ENCODE data around the gene DCAF6. TPM values are rescaled to one million over a fixed set of nuclear protein-coding genes. Genes with fewer than 3 reads are reported as not detected.

The DCAF6 gene
- total RNA-seq, 1 experiment from 2014 or later: 41.9 TPM

DNA sequence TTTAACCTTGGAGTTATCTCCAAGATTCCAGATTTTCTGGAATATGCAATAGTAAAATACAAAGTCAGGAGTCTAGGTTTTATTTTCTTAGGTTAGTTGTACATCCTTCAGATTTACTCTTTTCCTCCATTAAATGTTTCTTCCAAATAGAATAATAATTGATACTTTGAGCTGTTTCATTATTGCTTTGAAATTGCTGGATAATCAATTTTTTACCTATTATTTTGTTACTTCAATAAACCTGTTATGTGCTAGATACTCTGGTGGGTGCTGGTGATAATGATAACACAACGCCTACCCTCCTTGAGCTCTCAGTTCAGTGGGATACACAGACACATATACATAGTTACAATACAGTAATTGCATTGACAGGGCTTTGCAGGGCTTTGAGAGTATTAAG lies 120.9 kb downstream of the DCAF6 start:
- intact Hi-C loops (cut with micrococcal nuclease; ENCODE audit: unreplicated experiment): no loop called here
- H3K9me3 Mint-ChIP-seq (ENCODE audit: unreplicated experiment): no peaks in the 10 kb centered on the region
- POLR2A ChIA-PET: no interaction called here
- peaks cover 5% of the 10 kb centered on the region; the same call in 1 of the 2 replicates for H3K4me1 ChIP-seq
- H3K4me3 ChIP-seq (ENCODE audit: low read depth, low read length): no peak overlapping the region
- peaks cover 24% of the 10 kb centered on the region for H3K36me3 Mint-ChIP-seq (ENCODE audit: insufficient read depth, unreplicated experiment)
- no peaks in the 10 kb centered on the region for H3K9me3 ChIP-seq
- BruUV-seq (replicated peaks): no TSS peak
- CTCF ChIA-PET: no interaction called here
- no peaks in the 10 kb centered on the region for H3K4me1 Mint-ChIP-seq (ENCODE audit: low read depth, unreplicated experiment)
- DNase-seq: no peak
- H3K27ac Mint-ChIP-seq (ENCODE audit: unreplicated experiment): no peak overlapping the region
- no peaks in the 10 kb centered on the region for H3K27me3 Mint-ChIP-seq (ENCODE audit: insufficient read depth, unreplicated experiment)
- H3K36me3 ChIP-seq (ENCODE audit: control insufficient read depth, insufficient read depth, low read length): no peaks in the 10 kb centered on the region; the same call in 1 of the 2 replicates
- TF ChIP-seq, protein P1, sequence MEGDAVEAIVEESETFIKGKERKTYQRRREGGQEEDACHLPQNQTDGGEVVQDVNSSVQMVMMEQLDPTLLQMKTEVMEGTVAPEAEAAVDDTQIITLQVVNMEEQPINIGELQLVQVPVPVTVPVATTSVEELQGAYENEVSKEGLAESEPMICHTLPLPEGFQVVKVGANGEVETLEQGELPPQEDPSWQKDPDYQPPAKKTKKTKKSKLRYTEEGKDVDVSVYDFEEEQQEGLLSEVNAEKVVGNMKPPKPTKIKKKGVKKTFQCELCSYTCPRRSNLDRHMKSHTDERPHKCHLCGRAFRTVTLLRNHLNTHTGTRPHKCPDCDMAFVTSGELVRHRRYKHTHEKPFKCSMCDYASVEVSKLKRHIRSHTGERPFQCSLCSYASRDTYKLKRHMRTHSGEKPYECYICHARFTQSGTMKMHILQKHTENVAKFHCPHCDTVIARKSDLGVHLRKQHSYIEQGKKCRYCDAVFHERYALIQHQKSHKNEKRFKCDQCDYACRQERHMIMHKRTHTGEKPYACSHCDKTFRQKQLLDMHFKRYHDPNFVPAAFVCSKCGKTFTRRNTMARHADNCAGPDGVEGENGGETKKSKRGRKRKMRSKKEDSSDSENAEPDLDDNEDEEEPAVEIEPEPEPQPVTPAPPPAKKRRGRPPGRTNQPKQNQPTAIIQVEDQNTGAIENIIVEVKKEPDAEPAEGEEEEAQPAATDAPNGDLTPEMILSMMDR (IDR thresholded peaks at IDR 0.05; ENCODE audit: insufficient read depth in 1 of 2, low read depth in 1 of 2, low read length in 1 of 2, severe bottlenecking in 1 of 2, unreplicated experiment in 1 of 2): no peak
- H3K27me3 ChIP-seq (replicated peaks; ENCODE audit: control insufficient read depth, insufficient read depth, low read length): no peaks in the 10 kb centered on the region
- H3K4me3 Mint-ChIP-seq (ENCODE audit: unreplicated experiment): no peak overlapping the region

DNA sequence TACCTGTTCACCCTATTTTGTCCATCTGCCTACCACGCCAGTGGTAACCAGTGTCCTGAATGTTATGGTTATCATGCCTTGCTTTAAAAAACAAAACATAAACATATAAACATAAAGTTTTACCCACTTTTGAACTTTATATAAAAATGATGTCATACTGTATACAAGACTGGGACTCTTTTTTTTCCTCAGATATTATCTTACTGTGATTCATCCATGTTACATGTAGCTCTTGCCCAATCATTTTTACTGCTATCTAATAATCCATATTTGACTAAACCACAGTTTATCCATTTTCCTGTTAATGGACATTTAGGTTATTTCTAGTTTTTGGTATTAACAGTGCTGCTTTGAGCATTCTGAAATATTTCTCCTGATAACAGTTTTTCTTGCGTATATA lies 121.4 kb downstream of the DCAF6 start:
- Histone ChIP-seq H3K27me3 (replicated peaks; ENCODE audit: control insufficient read depth, insufficient read depth, low read length) (no peaks in the 10 kb centered on the region), H3K4me1 (peaks cover 5% of the 10 kb centered on the region; the same call in 1 of the 2 replicates), H3K9me3 (no peaks in the 10 kb centered on the region), H3K36me3 (ENCODE audit: control insufficient read depth, insufficient read depth, low read length) (no peaks in the 10 kb centered on the region; the same call in 1 of the 2 replicates), H3K4me3 (ENCODE audit: low read depth, low read length) (no peak overlapping the region)
- Mint-ChIP-seq H3K4me3 (ENCODE audit: unreplicated experiment) (no peak overlapping the region), H3K36me3 (ENCODE audit: insufficient read depth, unreplicated experiment) (peaks cover 21% of the 10 kb centered on the region), H3K27me3 (ENCODE audit: insufficient read depth, unreplicated experiment) (no peaks in the 10 kb centered on the region), H3K9me3 (ENCODE audit: unreplicated experiment) (no peaks in the 10 kb centered on the region), H3K27ac (ENCODE audit: unreplicated experiment) (no peak overlapping the region), H3K4me1 (ENCODE audit: low read depth, unreplicated experiment) (no peaks in the 10 kb centered on the region)
- TF ChIP-seq, protein P1 (IDR thresholded peaks at IDR 0.05; ENCODE audit: insufficient read depth in 1 of 2, low read depth in 1 of 2, low read length in 1 of 2, severe bottlenecking in 1 of 2, unreplicated experiment in 1 of 2): no peak
- POLR2A ChIA-PET: no interaction called here
- BruUV-seq (replicated peaks): no TSS peak
- DNase-seq: no peak
- intact Hi-C loops (cut with micrococcal nuclease; ENCODE audit: unreplicated experiment): no loop called here
- CTCF ChIA-PET: no interaction called here

DNA sequence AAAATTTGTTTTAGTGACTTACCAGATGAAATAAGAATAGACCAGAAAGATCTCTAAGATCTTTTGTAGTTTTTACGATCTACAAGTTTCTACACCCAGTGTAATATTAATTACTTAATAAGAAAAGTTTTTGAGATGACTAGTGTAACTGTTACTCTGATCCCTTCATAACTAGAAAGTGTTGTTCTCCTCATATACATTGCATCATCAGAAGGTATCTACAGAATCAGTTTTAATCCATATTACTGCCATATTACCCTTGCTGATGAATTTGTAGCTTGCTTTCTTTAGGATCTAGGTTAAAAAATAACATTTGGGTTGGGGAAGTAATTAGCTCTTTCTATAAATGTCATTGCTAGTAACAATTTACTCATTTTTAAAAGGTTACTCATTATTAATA lies 127.7 kb downstream of the DCAF6 start:
- Histone ChIP-seq H3K27me3 (replicated peaks; ENCODE audit: control insufficient read depth, insufficient read depth, low read length) (no peaks in the 10 kb centered on the region), H3K4me1 (peaks cover 5% of the 10 kb centered on the region; the same call in 1 of the 2 replicates), H3K4me3 (ENCODE audit: low read depth, low read length) (no peak overlapping the region), H3K9me3 (no peaks in the 10 kb centered on the region), H3K36me3 (ENCODE audit: control insufficient read depth, insufficient read depth, low read length) (peaks cover 1% of the 10 kb centered on the region; the same call in 1 of the 2 replicates)
- H3K36me3 Mint-ChIP-seq (ENCODE audit: insufficient read depth, unreplicated experiment): peaks cover 48% of the 10 kb centered on the region
- BruUV-seq (replicated peaks): no TSS peak
- H3K4me3 Mint-ChIP-seq (ENCODE audit: unreplicated experiment): no peak overlapping the region
- TF ChIP-seq, protein P1 (IDR thresholded peaks at IDR 0.05; ENCODE audit: insufficient read depth in 1 of 2, low read depth in 1 of 2, low read length in 1 of 2, severe bottlenecking in 1 of 2, unreplicated experiment in 1 of 2): no peak
- H3K9me3 Mint-ChIP-seq (ENCODE audit: unreplicated experiment): no peaks in the 10 kb centered on the region
- H3K27ac Mint-ChIP-seq (ENCODE audit: unreplicated experiment): no peak overlapping the region
- no peak for DNase-seq
- ChIA-PET POLR2A (no interaction called here), CTCF (interaction anchor here (1.2 kb wide), 1 partner anchor 18 kb away, joined by 3 read pairs; no protein-coding TSS in a partner anchor)
- H3K4me1 Mint-ChIP-seq (ENCODE audit: low read depth, unreplicated experiment): no peaks in the 10 kb centered on the region
- H3K27me3 Mint-ChIP-seq (ENCODE audit: insufficient read depth, unreplicated experiment): no peaks in the 10 kb centered on the region
- intact Hi-C loops (cut with micrococcal nuclease; ENCODE audit: unreplicated experiment): no loop called here
